HG02938 (cell line): ENCODE measurements around the gene TMC2.
"Not testable (repeated sequence)": the region's sequence is repeated elsewhere in the genome, so short reads cannot be mapped to it uniquely, and the experiment has no call there.

Experiments used
- ATAC-seq: cut with Tn5 transposase; IDR thresholded peaks from one replicate; pipeline ENCODE4 v1.9.1; 2021; ENCODE audit warnings: mild to moderate bottlenecking, moderate library complexity; ENCODE audit not compliant: unreplicated experiment

TMC2 gene, protein sequence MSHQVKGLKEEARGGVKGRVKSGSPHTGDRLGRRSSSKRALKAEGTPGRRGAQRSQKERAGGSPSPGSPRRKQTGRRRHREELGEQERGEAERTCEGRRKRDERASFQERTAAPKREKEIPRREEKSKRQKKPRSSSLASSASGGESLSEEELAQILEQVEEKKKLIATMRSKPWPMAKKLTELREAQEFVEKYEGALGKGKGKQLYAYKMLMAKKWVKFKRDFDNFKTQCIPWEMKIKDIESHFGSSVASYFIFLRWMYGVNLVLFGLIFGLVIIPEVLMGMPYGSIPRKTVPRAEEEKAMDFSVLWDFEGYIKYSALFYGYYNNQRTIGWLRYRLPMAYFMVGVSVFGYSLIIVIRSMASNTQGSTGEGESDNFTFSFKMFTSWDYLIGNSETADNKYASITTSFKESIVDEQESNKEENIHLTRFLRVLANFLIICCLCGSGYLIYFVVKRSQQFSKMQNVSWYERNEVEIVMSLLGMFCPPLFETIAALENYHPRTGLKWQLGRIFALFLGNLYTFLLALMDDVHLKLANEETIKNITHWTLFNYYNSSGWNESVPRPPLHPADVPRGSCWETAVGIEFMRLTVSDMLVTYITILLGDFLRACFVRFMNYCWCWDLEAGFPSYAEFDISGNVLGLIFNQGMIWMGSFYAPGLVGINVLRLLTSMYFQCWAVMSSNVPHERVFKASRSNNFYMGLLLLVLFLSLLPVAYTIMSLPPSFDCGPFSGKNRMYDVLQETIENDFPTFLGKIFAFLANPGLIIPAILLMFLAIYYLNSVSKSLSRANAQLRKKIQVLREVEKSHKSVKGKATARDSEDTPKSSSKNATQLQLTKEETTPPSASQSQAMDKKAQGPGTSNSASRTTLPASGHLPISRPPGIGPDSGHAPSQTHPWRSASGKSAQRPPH

GRCh38 chr20:2536560-2536986 lies at the start of gene TMC2:
Gene TMC2 (plus strand): TSS chr20:2536573. CDS start chr20:2536622, 49 bp downstream.
- no peak for ATAC-seq

GRCh38 chr20:2502808-2503384 lies 33.5 kb upstream of the TMC2 start:
- not testable (repeated sequence) for ATAC-seq

- not testable (repeated sequence) for ATAC-seq
Observed at GRCh38 chr20:2504803-2505202, 31.6 kb upstream of the TMC2 start.

- not testable (repeated sequence) for ATAC-seq
Observed at GRCh38 chr20:2506426-2506825, 29.9 kb upstream of the TMC2 start.

GRCh38 chr20:2507464-2507863 lies 28.9 kb upstream of the TMC2 start:
- ATAC-seq, result no peak

GRCh38 chr20:2507875-2508630 lies 28.3 kb upstream of the TMC2 start:
- ATAC-seq, result peak; percentile 17

- peak; percentile 95 for ATAC-seq
Observed at GRCh38 chr20:2508631-2509467, 27.5 kb upstream of the TMC2 start, which contains the start of gene ZNF343. Gene ZNF343 (minus strand): TSS chr20:2508915. CDS start chr20:2493895, 15,020 bp downstream.

- no peak for ATAC-seq
Observed at GRCh38 chr20:2509468-2509781, 26.9 kb upstream of the TMC2 start.

GRCh38 chr20:2509794-2510193 lies 26.6 kb upstream of the TMC2 start:
- ATAC-seq, result no peak

DNA sequence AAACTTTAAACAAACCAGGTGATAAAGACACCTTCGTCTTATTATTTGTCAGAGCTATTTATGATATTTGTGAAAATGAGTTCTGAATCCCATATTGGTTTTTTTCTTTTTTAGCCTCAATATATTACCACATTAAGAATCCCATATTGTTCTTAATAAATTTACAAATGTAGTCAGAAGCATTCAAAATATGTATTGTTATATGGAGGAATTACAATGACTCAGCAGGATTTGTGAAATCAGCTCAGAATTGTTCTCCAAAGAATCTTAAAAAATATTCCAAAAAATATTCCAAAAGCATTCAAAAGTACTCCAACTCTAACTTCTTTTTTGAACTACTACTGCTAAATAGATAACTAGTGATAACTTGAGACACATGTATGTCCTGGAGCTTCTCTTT lies 21.2 kb upstream of the TMC2 start:
- ATAC-seq, result no peak

- ATAC-seq, result no peak
Observed at GRCh38 chr20:2516399-2516798, 20.0 kb upstream of the TMC2 start.

DNA sequence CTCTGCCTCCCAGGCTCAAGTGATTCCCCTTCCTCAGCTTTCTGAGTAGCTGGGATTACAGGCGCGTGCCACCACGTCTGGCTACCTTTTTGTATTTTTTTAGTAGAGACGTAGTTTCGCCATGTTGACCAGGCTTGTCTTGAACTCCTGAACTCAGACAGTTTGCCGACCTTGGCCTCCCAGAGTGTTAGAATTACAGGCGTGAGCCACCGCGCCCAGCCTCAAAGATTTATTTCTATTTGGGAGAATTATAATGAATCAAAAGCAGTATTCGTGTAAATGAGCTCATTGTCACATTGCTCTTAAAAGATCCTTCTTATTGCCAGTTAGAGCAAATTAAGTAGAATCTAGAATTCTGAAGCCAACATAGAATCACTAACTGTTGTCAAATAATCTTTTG lies 18.3 kb upstream of the TMC2 start:
- ATAC-seq, result no peak

DNA sequence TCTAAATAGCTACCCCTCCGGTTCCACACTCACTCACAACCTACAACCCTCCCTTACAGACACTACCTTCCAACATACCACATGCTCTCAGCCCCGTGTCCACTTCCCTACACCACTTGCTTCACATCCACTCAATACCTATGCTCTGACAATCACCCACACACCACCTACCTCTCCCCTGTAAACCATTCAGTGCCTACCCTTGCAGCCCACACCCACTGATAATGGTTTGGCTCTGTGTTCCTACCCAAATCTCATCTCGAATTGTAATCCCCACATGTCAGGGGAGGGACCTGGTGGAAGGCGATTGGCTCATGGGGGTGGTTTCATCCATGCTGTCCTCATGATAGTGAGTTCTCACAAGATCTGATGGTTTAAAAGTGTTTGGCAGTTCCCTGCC lies 17.8 kb upstream of the TMC2 start:
- no peak for ATAC-seq

- ATAC-seq, result no peak
Observed at GRCh38 chr20:2519115-2519809, 17.1 kb upstream of the TMC2 start.

DNA sequence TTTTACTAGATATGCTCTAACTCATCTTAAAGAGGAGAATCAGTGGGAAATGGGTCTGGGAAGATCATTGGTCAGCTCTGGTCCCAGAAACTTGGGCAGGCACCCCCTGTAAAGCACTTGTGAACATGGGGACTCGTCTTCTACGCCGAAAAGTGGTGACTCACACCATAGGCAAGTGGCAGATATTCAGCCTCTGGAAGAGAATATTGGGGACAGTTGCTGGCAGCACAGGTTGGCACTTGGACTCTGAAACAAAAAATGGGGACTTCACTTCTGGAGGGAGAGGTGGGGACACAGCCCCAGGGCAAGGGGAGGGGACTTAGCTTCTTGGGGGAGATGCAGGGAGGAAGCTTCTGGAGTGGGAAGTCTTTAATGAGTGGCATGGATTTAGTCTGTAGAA lies 15.8 kb upstream of the TMC2 start:
- ATAC-seq, result no peak

DNA sequence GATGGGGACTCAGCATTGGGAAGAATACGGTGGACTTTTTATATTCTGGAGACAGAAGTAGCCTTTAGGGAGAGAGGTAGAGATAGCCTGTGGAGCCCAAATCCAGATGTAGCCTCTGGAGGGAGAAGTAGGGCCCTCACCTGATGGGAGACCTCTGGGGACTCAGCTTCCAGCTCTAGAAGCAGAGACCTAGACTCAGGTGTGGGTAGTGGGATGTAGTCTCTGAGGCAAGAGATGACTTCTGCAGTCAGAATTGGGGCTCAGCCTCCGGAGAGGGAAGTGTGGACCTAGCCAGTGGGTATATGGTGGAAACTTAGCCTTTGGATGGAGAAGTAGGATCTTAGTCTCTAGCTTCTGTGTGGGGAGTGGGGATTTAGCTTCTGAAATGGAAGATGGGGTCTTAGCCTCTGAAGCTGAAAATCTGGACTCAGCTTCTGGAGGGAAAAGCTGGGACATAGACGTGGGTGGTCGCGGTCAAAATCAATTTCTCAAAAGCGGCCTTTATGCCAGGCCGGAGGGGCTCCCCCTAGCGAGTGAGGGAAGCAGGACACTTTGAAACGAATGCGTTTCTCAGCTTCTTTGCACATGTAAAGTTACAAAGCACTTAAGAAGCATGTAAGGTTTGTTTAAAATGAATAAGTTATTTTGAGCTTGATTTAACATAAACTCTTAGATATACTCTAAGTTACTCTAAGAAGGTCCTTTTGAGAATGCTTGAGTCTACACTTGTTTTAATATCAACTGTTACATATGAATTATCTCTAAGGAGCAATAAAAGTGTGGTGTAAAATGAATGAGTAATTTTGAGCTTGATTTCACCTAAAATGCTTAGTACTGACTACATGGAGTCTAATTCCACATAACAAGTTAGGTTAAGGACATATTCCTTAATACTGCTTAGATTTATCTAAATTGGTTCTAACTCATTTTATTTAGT lies 14.7 kb upstream of the TMC2 start:
- no peak for ATAC-seq

- ATAC-seq, result not testable (repeated sequence)
Observed at GRCh38 chr20:2522826-2523429, 13.4 kb upstream of the TMC2 start.
